NCI-H187 treated with DMSO at 0.1 percent for 48 hours (cell line): Measurements from ENCODE around the gene DCBLD1.
"Not testable (repeated sequence)": the region's sequence is repeated elsewhere in the genome, so short reads cannot be mapped to it uniquely, and the experiment has no call there.

Source experiments
- DNase-seq: peaks from one replicate; lab custom pipeline; 2025; lab: John Stamatoyannopoulos, UW

DCBLD1 gene

DNA sequence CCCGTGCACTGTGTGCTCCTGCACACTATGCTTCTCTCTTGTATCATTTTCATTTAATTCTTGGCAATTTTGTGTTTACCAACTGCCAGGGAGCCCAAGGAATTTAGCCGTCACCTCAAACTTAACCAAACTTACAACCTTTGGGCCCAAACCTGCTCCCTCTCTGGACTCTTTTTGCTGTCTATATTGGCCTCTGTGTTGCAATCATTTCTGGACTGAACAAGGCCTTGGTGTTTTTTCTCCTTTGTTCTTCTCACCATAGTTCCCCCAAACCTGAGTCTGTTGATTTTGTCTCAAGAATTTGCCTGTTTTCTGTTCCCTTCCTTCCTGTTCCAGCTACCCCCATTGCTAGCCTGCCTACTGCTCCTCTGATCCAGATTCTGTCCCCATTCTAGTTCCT is 19.2 kb downstream of the DCBLD1 start:
- DNase-seq = no peak

DNA sequence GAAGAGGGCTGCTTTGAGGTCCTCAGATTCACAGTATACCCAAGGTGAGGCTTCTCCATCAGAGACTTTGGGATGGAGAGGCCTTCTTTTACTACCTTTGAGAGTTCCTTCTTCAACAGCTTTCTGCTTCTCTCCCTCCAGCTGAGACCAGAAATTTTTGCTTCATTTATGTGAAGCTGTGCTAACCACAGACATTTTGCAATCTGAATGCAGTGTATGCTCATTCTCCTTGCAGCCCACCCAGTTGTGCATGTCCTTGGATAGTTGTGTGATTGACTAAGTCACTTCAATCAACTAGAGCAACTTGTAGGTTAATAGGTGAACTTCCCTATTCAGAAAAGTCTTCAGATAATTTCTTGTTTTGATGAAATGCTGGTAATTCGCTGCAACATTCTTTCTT is 20.1 kb downstream of the DCBLD1 start:
- no peak for DNase-seq

GRCh38 chr6:117503211-117503610 is 20.7 kb downstream of the DCBLD1 start:
- no peak for DNase-seq

GRCh38 chr6:117504478-117505144 is 22.1 kb downstream of the DCBLD1 start:
- DNase-seq = no peak

DNA sequence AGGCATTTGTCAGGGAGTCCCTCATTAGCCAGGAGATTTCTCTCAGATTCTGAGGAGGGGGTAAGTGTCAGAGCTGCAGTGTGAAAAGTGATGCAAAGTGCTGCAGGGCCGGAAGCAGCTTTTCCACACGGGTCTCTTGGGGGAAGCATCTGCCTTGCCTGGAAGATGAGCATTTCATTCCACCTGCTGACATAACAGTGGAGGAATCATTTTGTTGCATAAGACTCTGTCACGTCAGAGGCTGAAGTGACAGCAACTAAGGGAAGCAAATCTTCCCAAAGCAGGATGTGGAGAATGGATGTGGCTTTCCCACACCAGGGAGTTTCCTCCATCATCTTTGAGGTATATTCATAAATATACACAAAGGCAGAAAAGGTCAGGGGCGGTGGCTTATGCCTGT is 22.8 kb downstream of the DCBLD1 start:
- no peak for DNase-seq

DNA sequence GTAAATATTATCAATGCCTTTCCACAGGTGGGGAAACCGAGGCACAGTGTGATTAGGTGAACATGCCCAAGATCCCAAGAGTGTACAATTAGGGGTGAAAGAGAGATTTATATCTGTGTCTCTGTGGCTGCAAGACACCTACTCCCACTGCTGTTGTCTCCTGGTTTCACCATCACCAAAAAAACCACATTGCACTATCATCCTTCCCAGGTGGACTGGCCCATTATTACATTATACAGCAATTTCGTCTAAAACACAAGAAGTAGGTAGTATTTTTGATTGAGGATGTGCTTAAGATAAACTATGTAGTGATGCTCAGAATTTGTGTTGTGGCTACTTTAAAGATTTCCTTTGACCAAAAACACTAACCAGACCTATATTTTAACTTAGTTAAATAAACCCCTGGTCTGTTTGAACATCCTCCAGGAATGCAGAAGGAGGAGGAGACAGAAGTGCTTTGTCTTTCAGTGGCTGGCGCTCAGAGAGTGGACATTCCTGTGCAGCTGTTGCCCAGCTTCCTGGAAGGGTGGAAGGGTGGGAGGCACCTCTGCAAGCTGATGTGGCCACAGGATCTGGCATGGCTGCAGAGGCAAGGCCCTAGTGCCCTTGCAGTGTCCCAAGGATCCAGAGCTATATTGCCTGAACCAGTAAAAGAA is 23.8 kb downstream of the DCBLD1 start:
- DNase-seq = no peak

GRCh38 chr6:117506907-117507306 is 24.4 kb downstream of the DCBLD1 start:
- DNase-seq = no peak

- no peak for DNase-seq
Observed at GRCh38 chr6:117508450-117508971, 26.0 kb downstream of the DCBLD1 start.

DNA sequence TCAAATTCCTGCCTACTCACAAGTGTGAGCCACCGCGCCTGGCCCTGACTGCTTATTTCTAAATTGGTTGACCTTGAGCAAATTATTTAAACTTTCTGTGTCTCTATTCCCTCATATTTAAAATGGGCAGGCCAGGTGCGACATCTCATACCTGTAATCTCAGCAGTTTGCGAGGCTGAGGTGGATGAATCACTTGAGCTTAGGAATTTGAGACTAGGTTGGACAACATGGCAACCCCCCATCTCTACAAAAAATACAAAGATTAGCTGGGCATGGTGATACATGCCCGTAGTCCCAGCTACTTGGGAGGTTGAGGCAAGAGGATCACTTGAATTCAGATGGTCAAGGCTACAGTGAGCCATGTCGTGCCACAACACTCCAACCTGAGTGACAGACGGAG is 26.5 kb downstream of the DCBLD1 start:
- DNase-seq = no peak

- DNase-seq = no peak
Observed at GRCh38 chr6:117512056-117512828, 29.8 kb downstream of the DCBLD1 start.

- DNase-seq = no peak
Observed at GRCh38 chr6:117512987-117513573, 30.6 kb downstream of the DCBLD1 start.

GRCh38 chr6:117513778-117514365 is 31.4 kb downstream of the DCBLD1 start:
- no peak for DNase-seq

DNA sequence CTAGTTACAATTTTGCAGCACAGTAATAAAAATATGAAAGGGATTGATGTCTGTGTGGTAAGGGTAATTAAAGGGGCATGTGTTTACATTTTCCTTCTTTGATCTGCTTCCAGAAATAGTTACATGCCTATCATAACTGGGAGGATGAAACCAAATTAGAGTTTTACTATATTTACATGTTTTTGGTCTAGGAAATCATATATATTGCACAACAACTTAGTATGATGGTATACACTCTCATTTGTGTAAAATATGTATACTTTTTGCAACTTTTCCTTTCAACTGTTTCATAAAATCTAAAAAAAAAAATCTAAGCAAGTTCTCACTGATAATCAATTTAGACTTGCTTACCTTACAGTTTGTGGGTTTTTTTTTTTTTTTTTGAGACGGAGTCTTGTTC is 32.2 kb downstream of the DCBLD1 start:
- DNase-seq = no peak

GRCh38 chr6:117515326-117515725 is 32.9 kb downstream of the DCBLD1 start:
- DNase-seq = no peak

DNA sequence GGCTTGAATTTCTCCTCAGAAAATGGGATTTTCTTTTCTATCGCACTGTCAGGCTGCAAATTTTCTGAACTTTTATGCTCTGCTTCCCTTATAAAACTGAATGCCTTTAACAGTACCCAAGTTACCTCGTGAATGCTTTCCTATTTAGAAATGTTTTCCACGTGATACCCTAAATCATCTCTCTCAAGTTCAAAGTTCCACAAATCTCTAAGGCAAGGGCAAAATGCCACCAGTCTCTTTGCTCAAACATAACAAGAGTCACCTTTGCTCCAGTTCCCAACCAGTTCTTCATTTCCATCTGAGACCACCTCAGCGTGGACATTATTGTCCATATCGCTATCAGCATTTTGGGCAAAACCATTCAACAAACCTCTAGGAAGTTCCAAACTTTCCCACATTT is 35.5 kb downstream of the DCBLD1 start:
- DNase-seq = not testable (repeated sequence)

DNA sequence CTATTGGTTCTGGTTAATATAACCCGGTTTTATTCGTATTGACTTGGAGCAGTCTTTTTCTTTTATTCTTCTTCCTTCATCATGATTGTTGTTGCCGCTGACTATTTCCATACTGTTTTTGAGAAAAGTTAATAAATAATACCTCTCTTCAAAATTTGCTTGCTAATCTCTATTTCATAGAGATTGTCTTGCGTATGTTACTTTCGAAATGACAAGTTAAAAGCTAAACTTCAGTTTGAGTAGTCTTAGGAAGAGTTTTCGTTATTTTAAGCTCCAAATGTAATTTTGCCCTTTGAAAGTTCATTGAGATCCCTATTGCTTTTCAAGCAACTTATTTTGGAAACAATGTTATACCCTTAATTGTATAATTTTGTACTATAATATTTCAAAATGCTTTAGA is 36.4 kb downstream of the DCBLD1 start:
- DNase-seq = no peak

DNA sequence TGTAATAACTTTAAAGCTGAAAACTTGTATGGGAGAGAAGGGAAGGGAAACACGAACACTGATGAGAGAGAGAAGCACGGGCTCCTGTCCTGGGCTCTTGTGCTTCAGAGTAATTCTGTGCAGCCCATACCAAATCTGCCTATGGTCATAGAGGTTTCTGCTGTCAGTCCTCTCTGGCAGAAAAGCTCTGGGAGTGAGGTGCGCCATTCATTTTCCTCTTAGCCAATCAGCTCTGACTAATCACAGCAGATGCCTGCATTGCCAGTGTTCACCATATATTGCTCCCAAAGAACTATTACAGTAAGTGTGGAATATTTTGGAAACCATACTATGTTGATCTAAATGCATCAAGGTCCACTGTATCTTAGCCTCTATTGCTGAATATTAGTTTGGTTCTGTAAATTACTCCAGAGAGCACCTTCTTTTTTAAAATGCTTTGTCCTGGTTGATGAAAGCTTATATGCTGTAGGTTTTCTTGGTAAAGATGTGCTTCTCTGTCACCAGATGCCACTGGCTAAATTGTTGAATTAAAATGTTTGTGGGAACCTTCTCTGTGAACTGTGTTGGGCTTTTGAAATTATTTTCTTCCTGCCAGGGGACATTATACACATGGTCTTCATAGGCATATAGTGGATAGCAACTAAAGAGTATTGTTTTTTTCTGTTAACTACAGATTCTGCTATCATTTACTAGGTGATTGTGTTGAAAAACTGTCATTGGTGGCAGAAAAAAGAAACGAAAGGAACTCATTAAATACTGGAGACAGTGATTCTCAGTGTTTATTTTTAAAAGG is 38.3 kb downstream of the DCBLD1 start:
- no peak for DNase-seq

DNA sequence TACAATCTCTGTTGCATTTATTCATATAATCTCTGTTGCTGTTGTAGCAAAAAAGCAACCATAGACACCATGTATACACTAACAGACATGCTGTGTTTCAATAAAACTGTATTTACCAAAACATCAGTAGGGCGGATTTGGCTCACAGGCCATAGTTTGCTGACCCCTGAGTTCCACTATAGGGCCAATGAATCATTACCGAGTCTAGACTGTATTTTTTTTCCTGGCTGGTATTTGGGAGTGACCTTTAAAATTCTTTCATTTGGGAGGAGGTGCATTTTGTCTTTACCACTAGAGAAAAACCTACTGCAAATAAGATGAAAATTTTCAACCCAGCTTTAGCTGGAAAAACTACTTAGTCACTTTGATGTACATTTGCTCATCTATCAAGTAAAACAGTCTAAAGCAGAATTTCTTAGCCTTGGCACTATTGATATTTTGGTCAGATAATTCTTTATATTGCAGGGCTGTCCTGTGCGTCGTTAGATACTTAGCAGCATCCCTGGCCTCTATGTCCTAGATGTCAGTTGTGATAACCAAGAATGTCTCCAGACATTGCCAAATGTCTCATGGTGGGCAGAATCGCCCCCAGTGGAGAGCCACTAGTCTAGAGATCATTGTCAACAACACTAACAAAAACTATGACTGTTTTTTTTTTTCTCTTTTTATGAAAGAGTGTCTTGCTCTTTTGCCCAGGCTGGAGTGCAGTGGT is 39.5 kb downstream of the DCBLD1 start:
- no peak for DNase-seq

DNA sequence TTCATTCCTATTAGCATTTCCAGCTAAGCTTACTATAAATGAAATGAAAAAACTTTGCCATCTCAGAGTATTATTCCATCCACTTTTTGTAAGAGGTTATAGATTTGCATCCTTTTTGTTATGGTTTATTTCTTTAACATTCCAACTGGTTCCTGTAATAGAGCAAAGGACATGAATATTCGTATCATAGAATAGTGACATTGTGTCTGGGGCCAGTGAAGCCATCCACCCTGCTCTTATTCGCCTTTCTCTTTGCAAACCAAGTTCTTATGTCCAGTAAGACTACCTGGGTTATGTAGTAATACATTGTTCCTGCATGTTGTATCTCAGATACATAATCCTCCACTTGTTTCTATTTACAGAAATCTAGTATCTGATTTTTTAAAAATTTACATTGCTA is 43.1 kb downstream of the DCBLD1 start:
- DNase-seq = no peak

GRCh38 chr6:117530467-117531242 is 48.2 kb downstream of the DCBLD1 start:
- DNase-seq = no peak
